NOMO-1 (cell line): ENCODE results near the gene ERC1.

ENCODE experiments used
- DNase-seq, 2 experiments: peaks; one replicate each; lab custom pipeline; 2025; ENCODE audit not compliant: unreplicated experiment in 2 of 2; lab: John Stamatoyannopoulos, UW

ERC1 gene

DNA sequence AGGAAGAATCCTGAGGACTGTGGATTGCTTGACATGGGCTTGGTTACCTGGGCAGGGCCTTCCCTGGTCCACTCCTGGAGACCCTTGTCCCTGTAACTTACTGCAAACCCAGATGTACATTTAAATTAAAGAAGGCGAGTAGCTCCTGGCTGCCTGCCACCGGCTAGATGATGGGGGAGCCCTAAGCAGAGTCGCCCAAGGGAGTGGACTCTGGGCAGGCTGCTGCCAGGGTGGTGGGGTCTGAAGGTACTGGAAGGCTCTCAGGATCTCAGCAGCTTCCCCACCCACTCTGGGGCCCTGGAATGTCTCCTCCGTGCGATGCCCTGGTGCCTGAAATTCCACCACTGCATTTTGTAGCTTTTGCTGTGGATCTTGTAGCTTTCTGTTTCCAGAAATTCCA, 528.6 kb downstream of the ERC1 start:
- no peak for DNase-seq

DNA sequence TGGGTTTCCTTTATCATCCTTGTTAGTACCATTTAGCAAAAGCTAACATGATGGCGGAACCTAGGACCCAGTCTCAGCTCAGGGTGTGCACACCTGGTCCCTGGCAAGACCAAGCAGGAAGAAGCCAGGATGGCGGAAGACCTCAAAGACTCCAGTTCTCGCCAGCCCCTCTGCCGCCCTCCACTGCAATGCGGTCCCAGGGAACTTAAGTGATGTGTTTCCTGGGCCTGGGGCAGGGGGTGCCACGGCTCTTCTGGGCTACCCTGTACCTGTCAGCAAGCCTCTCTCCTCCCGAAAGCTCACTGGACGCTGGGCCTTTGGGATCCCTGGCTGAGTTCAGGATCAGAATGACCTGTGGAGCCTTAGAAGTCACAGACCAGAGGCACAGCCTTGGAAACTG, 532.0 kb downstream of the ERC1 start:
- no peak for DNase-seq

DNA sequence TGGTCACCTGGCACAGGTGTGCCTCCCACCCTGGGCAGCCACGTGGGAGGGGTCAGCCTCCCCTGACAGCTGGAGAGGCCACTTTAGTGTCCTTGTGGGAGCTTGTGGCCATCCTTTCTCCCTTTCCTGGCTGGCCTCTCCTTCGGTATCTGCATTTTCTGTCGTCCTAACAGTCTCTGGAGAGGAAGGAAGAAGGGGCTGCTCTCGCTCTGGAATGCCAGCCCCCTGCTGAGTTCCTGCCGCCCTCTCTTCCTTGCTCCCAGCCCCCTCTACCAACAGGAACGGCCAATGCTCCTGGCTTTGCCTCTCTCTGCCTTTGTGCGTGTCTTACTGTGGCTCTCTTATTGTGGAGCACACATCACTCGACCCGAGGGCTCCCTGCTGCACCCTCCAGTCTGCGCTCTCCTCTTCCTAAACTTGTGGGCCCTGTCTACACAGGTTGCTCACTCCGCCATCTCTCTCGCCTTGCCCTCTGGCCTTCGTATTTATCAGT, 532.6 kb downstream of the ERC1 start:
- DNase-seq = no peak

DNA sequence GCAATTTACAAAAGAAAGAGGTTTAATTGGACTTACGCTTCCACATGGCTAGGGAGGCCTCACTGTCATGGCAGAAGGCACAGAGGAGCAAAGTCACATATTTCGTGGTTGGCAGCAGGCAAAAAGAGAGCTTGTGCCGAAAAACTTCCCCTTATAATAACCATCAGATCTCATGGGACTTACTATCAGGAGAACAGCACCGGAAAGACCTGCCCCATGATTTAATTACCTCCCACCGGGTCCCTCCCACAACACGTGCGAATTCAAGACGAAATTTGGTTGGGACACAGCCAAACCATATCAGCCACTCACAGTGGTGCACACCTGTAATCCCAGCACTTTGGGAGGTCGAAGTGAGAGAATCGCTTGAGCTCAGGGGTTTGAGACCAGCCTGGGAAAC, 534.8 kb downstream of the ERC1 start:
- no peak for DNase-seq

DNA sequence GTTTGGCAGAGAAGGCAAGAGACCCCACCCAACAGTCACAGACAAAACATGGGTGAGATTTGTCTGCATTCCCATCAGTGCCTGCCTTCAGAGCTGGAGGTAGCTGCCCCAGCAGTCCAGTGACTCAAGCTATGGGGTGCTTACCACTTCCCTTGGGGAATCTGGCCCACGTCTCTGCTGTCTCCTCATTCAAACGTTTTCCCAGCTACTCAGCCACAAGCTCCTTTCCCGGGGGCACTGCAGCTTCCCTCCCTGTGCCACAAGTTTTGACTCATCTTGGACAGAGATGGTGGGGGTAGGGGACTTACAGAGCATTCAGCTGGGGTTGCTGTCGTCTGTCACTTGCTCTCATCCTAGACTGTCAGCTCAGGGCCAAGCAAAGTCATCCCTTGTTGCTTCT, 536.8 kb downstream of the ERC1 start:
- no peak for DNase-seq

DNA sequence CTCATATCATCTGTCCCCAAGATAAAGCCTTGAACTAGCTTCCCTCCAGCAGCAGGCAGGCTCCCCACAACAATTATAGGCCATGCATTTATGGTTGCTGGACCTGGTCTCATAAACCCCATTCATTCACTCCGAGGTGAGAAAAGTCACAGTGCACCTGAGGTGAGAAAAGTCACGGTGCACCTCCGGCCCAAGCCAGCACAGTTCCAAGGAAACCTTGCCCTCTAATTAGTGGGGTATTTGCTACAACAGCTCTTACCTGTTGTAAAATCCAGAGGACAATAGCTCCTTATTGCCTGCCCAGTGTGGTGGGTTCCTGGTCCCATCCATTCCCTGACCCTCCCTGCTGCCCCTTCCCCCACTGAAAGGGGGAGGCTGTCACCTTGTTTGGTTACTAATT, 537.8 kb downstream of the ERC1 start:
- no peak for DNase-seq

DNA sequence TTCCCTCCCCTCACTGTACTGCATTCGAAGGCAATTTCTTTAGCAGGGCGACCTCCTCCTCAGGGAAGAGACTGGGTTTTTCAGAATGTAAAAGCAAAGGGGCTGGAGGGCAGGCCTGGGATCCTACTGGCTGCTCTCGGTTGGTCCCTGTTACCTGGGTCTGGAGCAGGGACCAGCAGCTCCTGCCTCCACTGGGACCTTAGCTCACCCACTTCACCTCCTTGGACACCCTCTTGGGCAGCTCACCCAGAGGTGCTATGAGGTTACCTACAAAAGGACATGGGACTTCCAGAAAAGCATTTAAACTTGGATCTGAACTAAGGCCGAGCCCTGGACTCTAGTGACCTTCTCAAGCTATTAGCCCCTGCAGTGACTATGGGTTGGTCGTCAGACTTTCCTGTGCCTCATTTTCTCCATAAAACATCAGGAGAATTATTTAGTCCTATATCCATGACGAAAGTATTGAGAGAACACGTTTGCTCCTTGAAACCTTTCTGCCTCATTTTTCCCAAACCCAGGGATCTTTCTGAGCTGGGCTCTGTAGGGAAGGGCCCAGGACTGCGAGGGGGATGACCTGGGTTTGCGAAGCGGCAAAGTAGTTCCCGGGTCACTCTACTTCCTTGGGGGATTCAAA, 538.3 kb downstream of the ERC1 start:
- DNase-seq = no peak

DNA sequence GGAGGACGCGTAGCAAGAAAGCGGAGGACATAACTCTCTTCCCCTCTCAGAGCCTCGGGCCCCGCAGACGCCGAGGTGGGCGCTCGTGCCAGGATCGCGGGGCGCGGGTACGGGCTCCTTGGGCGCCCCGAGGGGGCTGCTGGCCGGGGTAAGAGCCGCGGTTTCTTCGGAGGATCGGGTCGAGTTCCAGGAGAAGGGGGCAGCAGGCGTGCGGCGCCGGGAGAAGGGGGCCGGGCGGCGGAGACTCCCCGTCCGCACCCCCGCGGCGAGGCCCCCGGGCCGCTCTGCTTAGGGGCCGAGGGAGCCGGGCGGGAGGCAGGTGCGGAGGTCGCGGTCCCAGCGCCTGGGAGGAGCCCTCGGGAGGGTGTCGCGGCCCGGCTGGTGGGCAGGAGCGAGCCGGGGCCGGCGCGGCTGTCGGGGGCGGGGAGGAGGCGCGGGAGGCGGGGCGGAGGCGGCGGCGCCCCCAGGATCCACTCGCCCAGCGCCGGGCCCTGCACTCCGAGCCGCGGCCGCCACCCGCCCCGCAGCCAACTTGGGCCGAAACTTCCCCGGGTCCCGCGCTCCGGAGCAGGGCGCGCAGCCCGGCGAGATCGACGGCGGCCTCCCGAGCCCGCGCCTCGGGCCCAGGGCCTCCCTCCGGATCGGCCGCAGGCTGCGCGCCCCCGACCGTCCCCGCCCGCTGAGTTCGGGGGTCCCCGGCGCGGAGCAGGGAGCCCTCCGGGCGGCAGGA, 539.0 kb downstream of the ERC1 start:
- DNase-seq = no peak

DNA sequence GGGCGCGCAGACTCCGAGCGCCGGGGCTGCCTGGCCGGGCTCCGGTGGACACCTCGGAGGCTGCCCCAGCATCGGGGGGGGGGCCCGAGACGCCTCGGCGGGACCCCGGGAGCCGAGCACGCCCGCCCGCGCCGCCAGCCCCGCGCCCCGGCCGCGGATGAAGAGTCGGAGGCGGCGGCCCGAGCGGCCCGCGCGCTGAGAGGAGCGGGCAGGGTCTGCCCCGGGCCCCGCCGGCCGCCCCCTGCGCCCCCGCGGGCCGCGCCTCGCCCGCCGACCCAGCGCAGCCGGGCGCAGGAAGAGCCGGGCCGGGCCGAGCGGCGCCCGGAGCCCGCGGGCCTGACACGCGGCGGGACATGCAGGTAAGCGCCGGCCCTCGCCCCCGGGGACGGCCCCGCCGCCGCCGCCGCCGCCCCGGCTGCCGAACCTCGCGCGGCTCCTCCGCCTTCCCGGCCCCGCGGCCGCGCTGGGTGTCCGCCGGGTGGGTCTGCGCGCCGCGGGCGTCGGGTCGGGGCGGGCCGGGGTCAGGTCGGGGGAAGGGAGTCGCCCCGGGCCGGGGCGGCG, 539.6 kb downstream of the ERC1 start:
- no peak for DNase-seq

DNA sequence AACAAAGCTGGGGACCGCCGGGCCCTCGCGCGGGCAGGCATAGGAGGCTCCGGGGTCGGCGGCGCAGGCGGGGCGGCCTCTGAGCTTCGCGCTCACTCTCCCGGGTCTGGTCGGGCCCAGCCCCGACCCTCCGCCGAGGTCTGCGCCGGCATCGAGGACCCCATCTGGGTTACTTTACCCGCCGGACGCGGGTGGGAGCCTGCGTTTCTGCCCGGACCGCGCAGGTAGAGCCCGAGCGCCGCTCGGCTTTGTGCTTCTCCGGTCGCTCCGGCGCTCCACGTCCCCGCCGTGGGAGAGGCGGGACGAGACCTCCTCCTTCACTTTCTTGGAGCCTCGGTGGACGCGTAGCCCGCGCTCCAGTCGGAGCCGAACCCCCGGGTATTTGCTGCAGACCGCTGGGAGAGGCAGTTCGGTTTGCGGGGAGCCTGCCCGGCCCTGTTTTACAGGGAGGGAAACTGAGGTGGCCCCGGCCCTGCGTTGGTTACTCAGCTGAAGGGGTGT, 540.2 kb downstream of the ERC1 start:
- DNase-seq = no peak

DNA sequence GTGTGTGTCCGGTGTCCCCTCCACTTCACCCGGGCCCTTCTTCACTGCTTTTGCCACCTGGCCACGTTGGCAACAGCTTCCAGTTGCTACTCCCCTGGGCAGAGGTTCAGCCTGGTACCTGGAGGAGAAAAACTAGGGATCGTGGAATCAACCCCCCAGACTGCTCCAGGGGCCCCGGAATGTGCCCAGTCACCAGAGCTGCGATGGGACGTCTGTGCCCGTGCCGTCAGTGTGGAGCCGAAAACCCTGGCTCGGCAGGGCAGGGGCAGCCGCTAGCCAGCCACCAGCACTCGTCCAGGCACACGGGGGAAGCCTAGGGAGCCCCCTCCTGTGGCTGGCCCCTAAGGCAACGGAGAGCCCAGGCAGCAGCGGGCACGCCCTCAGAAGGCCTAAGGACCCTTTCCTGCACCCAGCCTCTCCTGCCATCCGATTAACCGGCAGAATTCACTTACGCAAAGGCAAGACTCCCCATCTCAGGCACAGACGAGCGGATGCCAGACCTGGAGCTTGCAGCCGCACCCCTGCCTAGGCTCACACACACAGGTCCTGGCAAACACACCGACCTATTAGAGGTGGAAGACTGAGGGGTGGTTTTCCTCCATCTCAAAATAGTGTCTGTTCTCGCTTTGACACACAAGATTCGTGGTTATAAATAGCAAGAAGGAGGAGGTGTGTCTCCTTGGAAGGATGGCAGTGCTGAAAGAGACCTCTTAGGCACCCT, 540.8 kb downstream of the ERC1 start:
- no peak for DNase-seq

DNA sequence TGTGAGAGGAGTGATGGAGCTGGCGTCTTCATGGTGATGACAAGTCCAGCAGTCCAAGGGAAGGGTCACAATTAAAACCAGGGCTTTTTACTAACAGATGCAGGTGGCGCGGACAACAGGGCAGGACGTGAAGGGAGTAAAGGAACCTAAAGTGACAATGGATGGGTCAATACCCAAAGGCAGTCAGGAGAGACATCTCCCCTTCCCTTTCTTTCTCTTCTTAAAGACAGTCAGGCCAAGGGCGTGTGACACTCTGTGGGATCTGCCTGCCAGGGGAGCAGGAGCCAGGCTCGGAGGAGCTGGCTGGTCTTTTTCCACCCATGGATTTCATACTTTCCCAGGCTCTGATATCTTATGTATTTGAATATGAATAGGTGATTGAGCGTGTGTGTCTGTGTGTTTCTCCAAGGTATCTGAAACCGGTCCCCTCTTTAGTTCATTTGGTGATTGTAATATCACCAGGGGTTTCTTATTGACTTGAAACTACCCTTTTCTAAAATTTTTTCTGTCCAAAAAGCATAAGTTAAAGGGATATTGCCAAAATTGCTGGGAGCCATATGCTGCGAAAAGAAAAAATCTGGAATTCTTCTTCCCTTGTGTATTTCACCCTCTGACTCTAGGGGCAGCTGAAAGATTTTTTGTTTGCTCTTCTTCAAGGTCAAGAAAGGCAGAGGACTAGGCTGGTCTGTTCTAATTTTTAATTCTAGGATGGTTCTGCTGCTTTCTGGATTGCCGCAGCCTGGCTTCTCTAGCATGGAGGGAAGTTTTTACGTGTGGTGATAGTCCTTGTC, 541.5 kb downstream of the ERC1 start:
- no peak for DNase-seq

DNA sequence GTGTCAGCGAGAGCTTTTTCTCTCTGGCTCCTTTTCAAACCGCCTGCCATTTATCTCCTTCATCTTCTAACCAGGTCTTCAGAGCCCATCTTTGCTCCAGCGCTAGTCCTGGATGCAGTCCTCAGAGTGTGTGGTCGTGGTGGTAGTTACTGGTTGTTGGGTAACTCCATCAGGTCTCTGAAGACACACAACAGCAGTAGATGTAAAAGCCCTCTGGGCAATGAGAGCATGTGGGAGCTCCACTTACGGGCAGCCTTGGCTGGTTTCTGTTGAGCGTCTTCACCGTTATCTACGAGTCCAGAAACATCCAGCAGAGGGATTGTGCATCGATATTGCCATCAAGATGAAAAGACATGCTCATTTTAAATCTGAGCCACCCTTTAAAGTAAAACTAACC, 542.2 kb downstream of the ERC1 start:
- peak; percentile 7 to 28 for DNase-seq

DNA sequence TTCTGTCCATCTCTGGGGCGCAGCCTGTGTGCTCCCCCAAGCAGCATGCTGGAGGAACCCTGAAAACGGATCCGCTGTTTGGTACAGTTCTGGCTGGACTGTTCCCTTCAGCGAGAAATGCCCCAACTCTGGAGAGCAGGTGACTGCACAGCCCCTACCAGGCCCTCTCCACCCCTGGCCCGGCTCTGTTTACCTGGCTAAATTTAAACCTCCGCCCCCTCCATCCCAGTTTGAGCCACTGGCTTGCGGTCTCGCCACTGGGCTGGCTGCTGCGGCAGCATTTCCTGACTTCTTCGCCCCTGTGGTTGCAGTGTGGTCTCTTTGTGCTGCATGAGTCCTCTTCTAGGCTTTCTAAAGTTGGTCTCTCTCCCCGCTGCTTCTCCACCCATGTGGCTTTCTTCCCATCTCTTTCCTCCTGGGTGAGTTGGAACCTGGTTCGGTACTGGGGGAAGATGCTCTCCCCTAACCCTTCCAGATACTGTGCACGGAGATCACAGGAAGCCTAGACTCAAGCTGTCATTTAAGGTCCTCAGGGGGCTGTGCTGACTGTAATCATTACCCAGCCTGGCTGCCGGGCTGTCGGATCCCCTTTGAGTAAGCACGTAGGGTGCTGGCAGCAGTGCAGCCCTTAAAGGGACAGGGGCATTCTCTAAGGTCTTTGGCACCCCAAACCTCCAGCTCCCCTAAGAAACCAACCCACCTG, 542.7 kb downstream of the ERC1 start:
- DNase-seq = no peak

DNA sequence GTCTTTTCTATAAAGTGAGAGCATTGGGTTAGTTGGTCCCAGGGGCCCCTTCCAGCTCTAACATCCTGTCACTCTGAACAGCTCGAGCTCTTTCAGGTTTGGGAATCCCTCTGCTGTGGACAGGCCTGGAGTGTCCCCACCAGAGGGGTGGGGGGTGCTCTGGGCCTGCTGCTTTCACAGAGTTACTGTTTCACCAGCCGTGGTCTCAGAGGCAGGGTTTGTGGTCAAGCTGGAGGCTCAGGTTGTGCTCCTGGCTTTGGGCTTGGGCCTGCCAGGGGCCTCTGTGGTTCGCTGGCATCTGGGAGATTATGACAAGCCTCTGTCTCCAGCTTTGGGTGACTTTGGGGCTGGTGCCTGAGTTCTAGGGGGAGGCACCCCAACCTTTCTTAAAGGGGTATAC, 543.7 kb downstream of the ERC1 start:
- no peak for DNase-seq

DNA sequence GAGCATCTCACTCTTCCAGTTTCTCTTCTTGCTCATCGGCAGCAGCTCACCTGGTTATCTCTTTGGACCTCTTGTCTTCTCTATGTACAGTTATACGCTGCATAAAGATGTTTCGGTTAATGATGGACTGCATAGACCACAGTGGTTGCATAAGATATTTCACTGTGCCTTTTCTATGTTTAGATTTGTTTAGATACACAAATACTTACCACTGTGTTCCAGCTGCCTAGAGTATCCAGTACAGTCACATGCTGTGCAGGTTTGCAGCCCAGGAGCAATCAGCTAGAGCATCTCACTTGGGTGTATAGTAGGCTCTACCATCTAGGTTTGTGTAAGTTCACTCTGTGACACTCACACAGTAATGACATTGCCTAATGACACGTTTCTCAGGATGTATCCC, 545.8 kb downstream of the ERC1 start:
- no peak for DNase-seq

DNA sequence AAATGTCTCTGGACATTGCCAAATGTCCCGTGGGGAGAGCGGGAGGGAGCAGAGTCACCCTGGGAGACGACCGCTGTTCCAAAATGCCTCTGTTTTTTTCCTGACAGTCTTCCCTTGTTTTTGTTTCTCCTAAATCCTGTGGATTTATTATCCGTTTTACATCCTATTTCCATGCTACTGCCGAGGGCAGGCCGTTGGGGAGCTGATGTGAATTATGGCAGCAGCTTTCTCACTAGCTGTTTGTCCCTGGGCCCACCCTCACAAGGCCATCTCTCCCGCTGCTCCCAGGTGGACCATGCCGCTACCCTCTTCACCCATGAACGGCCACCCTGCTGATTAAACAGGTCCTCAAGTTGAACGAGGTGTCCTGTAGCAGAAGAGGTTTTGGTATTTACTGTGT, 548.1 kb downstream of the ERC1 start:
- no peak for DNase-seq

DNA sequence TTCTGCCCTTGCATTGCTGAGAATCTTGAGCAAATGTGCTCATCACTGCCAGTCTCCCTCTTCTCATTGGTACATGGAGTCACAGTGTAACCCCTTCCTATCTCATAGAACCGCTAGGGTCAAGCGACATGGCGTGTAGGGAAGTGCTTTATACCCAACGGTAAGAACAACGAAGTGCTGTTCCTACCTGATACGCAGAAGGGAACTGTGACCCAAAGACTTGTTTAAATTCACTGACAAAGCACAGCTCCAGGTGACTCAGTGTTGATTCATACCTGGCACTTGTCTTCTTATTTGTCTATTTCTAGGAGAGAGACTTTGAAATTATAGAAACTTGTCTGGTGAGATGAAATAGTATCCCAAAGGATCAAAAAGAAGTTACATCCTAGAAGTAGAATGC, 549.7 kb downstream of the ERC1 start:
- DNase-seq = no peak

DNA sequence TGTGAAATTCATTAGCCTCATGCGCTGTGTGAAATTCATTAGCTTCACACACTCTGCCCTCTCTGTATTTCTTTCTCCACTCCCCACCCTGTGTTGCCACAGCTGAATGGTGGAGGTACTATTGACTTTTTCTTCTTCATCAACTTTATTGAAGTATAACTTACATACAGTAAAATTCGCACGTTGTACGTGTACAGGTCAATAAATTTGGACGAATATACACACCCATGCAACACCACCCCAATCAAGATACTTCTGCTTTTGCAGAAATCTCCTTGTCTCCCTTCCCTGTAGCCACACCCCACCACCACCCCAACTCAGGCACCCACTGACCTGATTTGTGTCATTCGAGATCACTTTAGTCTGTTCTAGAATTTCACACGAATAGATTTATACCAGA, 551.6 kb downstream of the ERC1 start:
- DNase-seq = peak in 1 of 2 experiments; percentile 23
